Choroid plexus epithelial cell (primary cell): ENCODE results near the gene CARD19.

Experiments used
- DNase-seq: peaks from one replicate; pipeline ENCODE4 v3.0.0-alpha.2; 2010; ENCODE audit warnings: low read depth
- H3K4me3 ChIP-seq: 2 replicates; pipeline ENCODE4 v1.5.1; 2011; ENCODE audit warnings: low read depth, mild to moderate bottlenecking, control low read depth, low read length, moderate library complexity
- TF ChIP-seq, protein P1 (sequence below): conservative IDR thresholded peaks from 2 replicates; pipeline ENCODE4 v1.5.1; 2011; ENCODE audit warnings: low read depth, mild to moderate bottlenecking, control low read depth, inconsistent platforms, low read length, moderate library complexity

Gene CARD19

GRCh38 chr9:93059715-93060578 lies 36.1 kb upstream of the CARD19 start:
- TF ChIP-seq, protein P1, sequence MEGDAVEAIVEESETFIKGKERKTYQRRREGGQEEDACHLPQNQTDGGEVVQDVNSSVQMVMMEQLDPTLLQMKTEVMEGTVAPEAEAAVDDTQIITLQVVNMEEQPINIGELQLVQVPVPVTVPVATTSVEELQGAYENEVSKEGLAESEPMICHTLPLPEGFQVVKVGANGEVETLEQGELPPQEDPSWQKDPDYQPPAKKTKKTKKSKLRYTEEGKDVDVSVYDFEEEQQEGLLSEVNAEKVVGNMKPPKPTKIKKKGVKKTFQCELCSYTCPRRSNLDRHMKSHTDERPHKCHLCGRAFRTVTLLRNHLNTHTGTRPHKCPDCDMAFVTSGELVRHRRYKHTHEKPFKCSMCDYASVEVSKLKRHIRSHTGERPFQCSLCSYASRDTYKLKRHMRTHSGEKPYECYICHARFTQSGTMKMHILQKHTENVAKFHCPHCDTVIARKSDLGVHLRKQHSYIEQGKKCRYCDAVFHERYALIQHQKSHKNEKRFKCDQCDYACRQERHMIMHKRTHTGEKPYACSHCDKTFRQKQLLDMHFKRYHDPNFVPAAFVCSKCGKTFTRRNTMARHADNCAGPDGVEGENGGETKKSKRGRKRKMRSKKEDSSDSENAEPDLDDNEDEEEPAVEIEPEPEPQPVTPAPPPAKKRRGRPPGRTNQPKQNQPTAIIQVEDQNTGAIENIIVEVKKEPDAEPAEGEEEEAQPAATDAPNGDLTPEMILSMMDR, result no peak
- no peak for DNase-seq
- H3K4me3 ChIP-seq, result no peak overlapping the region

- TF ChIP-seq, protein P1, result no peak
- no peak overlapping the region for H3K4me3 ChIP-seq
- no peak for DNase-seq
These were observed 35.2 kb upstream of the CARD19 start for GRCh38 chr9:93060746-93061259.

GRCh38 chr9:93061260-93061751 lies 34.7 kb upstream of the CARD19 start:
- no peak overlapping the region for H3K4me3 ChIP-seq
- TF ChIP-seq, protein P1, result no peak

DNA sequence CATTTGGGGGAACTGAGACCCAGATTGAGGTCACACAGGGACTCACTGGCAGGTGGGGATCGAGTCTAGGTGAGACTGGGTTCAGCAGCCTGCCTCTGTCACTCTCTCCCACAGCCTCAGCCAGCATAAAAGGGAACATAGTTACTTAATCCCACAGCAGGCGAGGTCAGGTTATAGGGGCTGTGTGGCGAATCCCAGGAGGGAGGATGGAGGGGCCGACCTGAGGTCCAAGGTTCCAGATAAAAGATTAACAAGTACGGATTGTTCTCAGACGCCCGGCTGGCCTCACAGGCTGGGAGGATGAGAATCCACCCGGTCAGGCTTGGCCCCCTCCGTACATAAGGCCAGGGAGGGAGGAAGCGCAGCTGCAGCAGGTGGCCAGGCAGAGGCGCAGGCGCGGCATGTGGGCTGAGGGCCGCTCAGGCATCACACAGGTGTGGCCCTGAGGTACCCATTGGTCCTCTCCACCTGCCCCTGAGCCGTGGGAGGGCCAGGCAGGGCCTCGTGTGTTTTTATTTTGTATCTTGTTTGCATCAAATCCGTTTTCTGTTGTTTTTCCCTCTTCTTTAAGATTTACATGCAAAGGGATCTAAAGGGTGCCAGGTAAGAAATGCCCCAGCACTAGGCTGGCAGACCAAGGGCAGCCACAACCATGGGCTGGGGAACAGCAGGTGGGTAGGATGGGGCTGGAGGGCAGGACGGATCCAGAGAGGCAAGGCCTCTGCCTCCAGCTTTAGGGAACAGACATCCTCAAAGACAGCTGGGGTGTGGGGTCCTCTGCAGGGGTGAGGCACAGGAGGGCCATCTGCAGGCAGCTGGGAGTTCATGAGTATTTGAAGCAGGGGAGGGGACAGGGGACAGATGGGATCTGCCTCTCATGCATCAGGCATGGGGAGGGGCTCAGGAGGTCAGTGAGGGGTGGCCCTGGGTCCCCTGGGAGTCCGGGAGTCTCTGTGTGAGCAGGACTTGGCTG lies 33.9 kb upstream of the CARD19 start:
- no peak for DNase-seq
- no peak overlapping the region for H3K4me3 ChIP-seq
- TF ChIP-seq, protein P1, result peak; percentile 2

More at GRCh38 chr9:93061260-93061751, 34.7 kb upstream of the CARD19 start:
- DNase-seq, result no peak

GRCh38 chr9:93064392-93065134 lies 31.5 kb upstream of the CARD19 start:
- DNase-seq, result peak; percentile 35
- no peak overlapping the region for H3K4me3 ChIP-seq

More at GRCh38 chr9:93064392-93065134, 31.5 kb upstream of the CARD19 start:
- TF ChIP-seq, protein P1, result no peak
